Measurements from ENCODE around the gene NDUFC1. TPM values are rescaled to one million over a fixed set of nuclear protein-coding genes. Genes with fewer than 3 reads are reported as not detected.
"Not testable (repeated sequence)": the region's sequence is repeated elsewhere in the genome, so short reads cannot be mapped to it uniquely, and the experiment has no call there.

NDUFC1 gene
- total RNA-seq, 1 donor: 29.1 TPM

GRCh38 chr4:139267301-139267700, 35.0 kb downstream of the NDUFC1 start:
- no peak for TF ChIP-seq CTCF (IDR thresholded peaks at IDR 0.05; ENCODE audit: insufficient read depth, low read length)
- no peak for DNase-seq (ENCODE audit: low read depth)
- no peak overlapping the region for H3K4me3 ChIP-seq (ENCODE audit: low read depth, low read length)

GRCh38 chr4:139266583-139267257, 35.6 kb downstream of the NDUFC1 start:
- no peak for TF ChIP-seq CTCF (IDR thresholded peaks at IDR 0.05; ENCODE audit: insufficient read depth, low read length)
- peak overlapping the region; percentile 57 for H3K4me3 ChIP-seq (ENCODE audit: low read depth, low read length)
- DNase-seq (ENCODE audit: low read depth): peak; percentile 78

DNA sequence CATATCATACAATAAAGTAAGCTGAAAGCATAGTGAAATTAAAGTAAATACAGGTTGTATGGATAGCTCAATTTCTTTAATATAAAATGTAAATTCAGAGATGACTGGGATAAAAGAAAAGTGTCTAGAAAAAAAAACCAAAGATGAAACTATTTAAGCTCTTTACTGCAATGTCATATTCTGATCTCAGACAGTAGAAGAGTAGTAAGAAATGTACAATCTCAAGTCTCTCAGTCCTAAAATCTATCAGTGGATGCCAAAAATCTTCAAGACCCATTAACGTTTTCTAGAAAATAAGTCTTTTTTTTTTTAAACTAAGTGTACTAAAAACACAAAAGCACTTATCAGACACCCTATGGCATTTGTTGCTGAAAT, 36.1 kb downstream of the NDUFC1 start:
- DNase-seq (ENCODE audit: low read depth): no peak
- peak overlapping the region; percentile 57 for H3K4me3 ChIP-seq (ENCODE audit: low read depth, low read length)
- TF ChIP-seq CTCF (IDR thresholded peaks at IDR 0.05; ENCODE audit: insufficient read depth, low read length): no peak

DNA sequence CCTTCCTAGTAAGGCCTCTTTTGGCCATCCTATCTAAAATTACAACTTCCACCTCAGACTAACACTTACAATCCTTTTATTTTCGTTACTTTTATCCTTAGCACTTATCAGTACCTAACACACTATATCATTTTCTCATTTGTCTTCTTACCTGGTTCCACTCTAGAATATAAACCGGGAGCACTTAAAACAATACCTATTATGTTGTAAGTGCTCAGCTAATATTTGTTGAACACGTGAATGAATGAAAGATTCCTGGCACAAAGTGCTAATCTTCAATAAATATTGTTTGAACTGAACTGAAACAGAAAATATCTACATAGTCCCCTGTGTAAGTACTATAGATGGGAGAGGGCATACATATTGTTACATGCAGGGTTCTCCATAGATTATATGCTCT, 36.6 kb downstream of the NDUFC1 start:
- TF ChIP-seq CTCF (IDR thresholded peaks at IDR 0.05; ENCODE audit: insufficient read depth, low read length): no peak
- H3K4me3 ChIP-seq (ENCODE audit: low read depth, low read length): no peak overlapping the region
- DNase-seq (ENCODE audit: low read depth): no peak

DNA sequence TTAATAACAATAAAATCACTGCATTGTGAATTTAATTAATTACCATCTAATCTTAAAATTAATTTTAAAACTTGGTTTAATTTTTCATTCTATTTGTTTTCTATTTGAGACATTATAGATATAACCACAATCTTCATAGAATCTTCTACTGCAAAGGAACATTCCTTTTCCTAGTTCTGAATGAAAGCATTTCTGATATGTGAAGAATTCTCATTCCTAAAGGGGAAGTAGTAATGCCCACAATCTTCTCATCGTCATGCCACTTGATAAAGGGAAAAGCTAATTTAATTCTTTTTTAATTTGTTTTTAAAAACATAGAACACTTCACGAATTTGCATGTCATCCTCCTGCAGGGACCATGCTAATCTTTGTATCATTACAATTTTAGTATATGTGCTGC, 45.9 kb downstream of the NDUFC1 start:
- TF ChIP-seq CTCF (IDR thresholded peaks at IDR 0.05; ENCODE audit: insufficient read depth, low read length): no peak
- no peak for DNase-seq (ENCODE audit: low read depth)
- no peak overlapping the region for H3K4me3 ChIP-seq (ENCODE audit: low read depth, low read length)

DNA sequence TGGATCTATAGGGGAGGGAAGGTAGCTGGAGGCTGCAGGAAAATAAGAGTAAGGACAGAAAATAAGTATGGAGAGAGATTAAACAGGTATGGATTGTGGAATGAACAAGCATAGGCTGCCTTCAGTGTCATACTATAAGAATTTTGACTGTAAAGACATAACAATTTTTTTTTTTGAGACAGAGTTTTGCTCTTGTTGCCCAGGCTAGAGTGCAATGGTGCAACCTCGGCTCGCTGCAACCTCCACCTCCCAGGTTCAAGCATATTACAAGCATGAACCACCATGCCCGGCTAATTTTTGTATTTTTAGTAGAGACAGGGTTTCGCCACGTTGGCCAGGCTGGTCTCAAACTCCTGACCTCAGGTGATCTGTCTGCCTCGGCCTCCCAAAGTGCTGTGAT, 46.7 kb downstream of the NDUFC1 start:
- DNase-seq (ENCODE audit: low read depth); H3K4me3 ChIP-seq (ENCODE audit: low read depth, low read length): not testable (repeated sequence)

DNA sequence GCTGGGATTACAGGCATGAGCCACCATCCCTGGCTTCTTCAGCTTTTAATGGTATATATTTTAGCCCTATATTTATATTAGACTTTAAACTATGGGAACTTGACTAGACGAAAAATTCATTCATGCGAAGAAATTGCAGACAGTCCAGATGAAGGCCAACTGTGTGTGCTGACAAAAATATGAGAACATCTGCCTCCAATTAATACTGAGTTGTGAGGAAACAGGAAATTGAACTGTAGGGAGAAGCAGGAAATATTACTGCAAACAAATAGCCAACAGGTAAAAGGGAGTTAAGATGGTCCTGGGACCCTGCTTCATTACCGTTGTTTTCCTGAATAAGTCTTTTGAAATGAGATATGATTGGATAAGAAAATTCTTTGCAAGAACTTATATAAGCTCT, 48.6 kb downstream of the NDUFC1 start:
- TF ChIP-seq CTCF (IDR thresholded peaks at IDR 0.05; ENCODE audit: insufficient read depth, low read length): no peak
- DNase-seq (ENCODE audit: low read depth): peak; percentile 36
- H3K4me3 ChIP-seq (ENCODE audit: low read depth, low read length): no peak overlapping the region

Measured in fibroblast of the aortic adventitia (primary cell).